ENCODE results near the gene GBP6. TPM values are rescaled to one million over a fixed set of nuclear protein-coding genes. Genes with fewer than 3 reads are reported as not detected.
A peak's percentile ranks its signal among the peaks of the same experiment; 100 is the strongest.
"Not testable (repeated sequence)": the region's sequence is repeated elsewhere in the genome, so short reads cannot be mapped to it uniquely, and the experiment has no call there.

GBP6 gene
- total RNA-seq (2014; rRNA removed; shearing (Covaris generic); ENCODE audit: low replicate concordance): not detected in 2 replicates

- in situ Hi-C loops (cut with HindIII; ENCODE audit: low pct_unique_long_range_greater_than_20kb, low sequenced_read_pairs): no loop called here
- no peak for DNase-seq (ENCODE audit: low read depth)
Measured at GRCh38 chr1:89363638-89364536, at the start of gene GBP6. Gene GBP6, plus strand, starts transcription at chr1:89364059. Its CDS starts 4,493 bp downstream, at chr1:89368552.

- in situ Hi-C loops (cut with HindIII; ENCODE audit: low pct_unique_long_range_greater_than_20kb, low sequenced_read_pairs): no loop called here
- no peak for DNase-seq (ENCODE audit: low read depth)
Measured at GRCh38 chr1:89322402-89322801, 41.5 kb upstream of the GBP6 start.

- in situ Hi-C loops (cut with HindIII; ENCODE audit: low pct_unique_long_range_greater_than_20kb, low sequenced_read_pairs): no loop called here
- no peak for DNase-seq (ENCODE audit: low read depth)
Measured at GRCh38 chr1:89331890-89332289, 32.0 kb upstream of the GBP6 start.

- DNase-seq (ENCODE audit: low read depth): no peak
- in situ Hi-C loops (cut with HindIII; ENCODE audit: low pct_unique_long_range_greater_than_20kb, low sequenced_read_pairs): no loop called here
Measured at GRCh38 chr1:89332461-89332860, 31.4 kb upstream of the GBP6 start.

- in situ Hi-C loops (cut with HindIII; ENCODE audit: low pct_unique_long_range_greater_than_20kb, low sequenced_read_pairs): no loop called here
- DNase-seq (ENCODE audit: low read depth): no peak
Measured at GRCh38 chr1:89335486-89335885, 28.4 kb upstream of the GBP6 start.

- no peak for DNase-seq (ENCODE audit: low read depth)
- in situ Hi-C loops (cut with HindIII; ENCODE audit: low pct_unique_long_range_greater_than_20kb, low sequenced_read_pairs): no loop called here
Measured at GRCh38 chr1:89337903-89338302, 26.0 kb upstream of the GBP6 start.

- in situ Hi-C loops (cut with HindIII; ENCODE audit: low pct_unique_long_range_greater_than_20kb, low sequenced_read_pairs): no loop called here
- DNase-seq (ENCODE audit: low read depth): no peak
Measured at GRCh38 chr1:89339039-89339438, 24.8 kb upstream of the GBP6 start.

- DNase-seq (ENCODE audit: low read depth); in situ Hi-C loops (cut with HindIII; ENCODE audit: low pct_unique_long_range_greater_than_20kb, low sequenced_read_pairs): not testable (repeated sequence)
Measured at GRCh38 chr1:89345479-89345878, 18.4 kb upstream of the GBP6 start.

- in situ Hi-C loops (cut with HindIII; ENCODE audit: low pct_unique_long_range_greater_than_20kb, low sequenced_read_pairs): no loop called here
- no peak for DNase-seq (ENCODE audit: low read depth)
Measured at GRCh38 chr1:89347296-89347695, 16.6 kb upstream of the GBP6 start.

- DNase-seq (ENCODE audit: low read depth): no peak
- in situ Hi-C loops (cut with HindIII; ENCODE audit: low pct_unique_long_range_greater_than_20kb, low sequenced_read_pairs): no loop called here
Measured at GRCh38 chr1:89350298-89350697, 13.6 kb upstream of the GBP6 start.

- in situ Hi-C loops (cut with HindIII; ENCODE audit: low pct_unique_long_range_greater_than_20kb, low sequenced_read_pairs): no loop called here
Measured at GRCh38 chr1:89351597-89352311, 12.1 kb upstream of the GBP6 start.

GRCh38 chr1:89352421-89352820, 11.4 kb upstream of the GBP6 start:
- DNase-seq (ENCODE audit: low read depth): no peak
- in situ Hi-C loops (cut with HindIII; ENCODE audit: low pct_unique_long_range_greater_than_20kb, low sequenced_read_pairs): no loop called here

More at GRCh38 chr1:89351597-89352311, 12.1 kb upstream of the GBP6 start:
- DNase-seq (ENCODE audit: low read depth): no peak

GRCh38 chr1:89354205-89354604, 9.7 kb upstream of the GBP6 start:
- DNase-seq (ENCODE audit: low read depth): no peak
- in situ Hi-C loops (cut with HindIII; ENCODE audit: low pct_unique_long_range_greater_than_20kb, low sequenced_read_pairs): no loop called here

GRCh38 chr1:89355056-89355455, 8.8 kb upstream of the GBP6 start:
- in situ Hi-C loops (cut with HindIII; ENCODE audit: low pct_unique_long_range_greater_than_20kb, low sequenced_read_pairs): no loop called here
- DNase-seq (ENCODE audit: low read depth): no peak

- no peak for DNase-seq (ENCODE audit: low read depth)
- in situ Hi-C loops (cut with HindIII; ENCODE audit: low pct_unique_long_range_greater_than_20kb, low sequenced_read_pairs): no loop called here
Measured at GRCh38 chr1:89356658-89357400, 7.0 kb upstream of the GBP6 start.

GRCh38 chr1:89358287-89358893, 5.5 kb upstream of the GBP6 start:
- in situ Hi-C loops (cut with HindIII; ENCODE audit: low pct_unique_long_range_greater_than_20kb, low sequenced_read_pairs): no loop called here
- peak; percentile 35 for DNase-seq (ENCODE audit: low read depth)

GRCh38 chr1:89360716-89361115, 3.1 kb upstream of the GBP6 start:
- in situ Hi-C loops (cut with HindIII; ENCODE audit: low pct_unique_long_range_greater_than_20kb, low sequenced_read_pairs): no loop called here

GRCh38 chr1:89361681-89362080, 2.2 kb upstream of the GBP6 start:
- no peak for DNase-seq (ENCODE audit: low read depth)
- in situ Hi-C loops (cut with HindIII; ENCODE audit: low pct_unique_long_range_greater_than_20kb, low sequenced_read_pairs): no loop called here

More at GRCh38 chr1:89360716-89361115, 3.1 kb upstream of the GBP6 start:
- no peak for DNase-seq (ENCODE audit: low read depth)

All from Caki2 (cell line).